ENCODE data around the gene RASA3.

RASA3 gene

DNA sequence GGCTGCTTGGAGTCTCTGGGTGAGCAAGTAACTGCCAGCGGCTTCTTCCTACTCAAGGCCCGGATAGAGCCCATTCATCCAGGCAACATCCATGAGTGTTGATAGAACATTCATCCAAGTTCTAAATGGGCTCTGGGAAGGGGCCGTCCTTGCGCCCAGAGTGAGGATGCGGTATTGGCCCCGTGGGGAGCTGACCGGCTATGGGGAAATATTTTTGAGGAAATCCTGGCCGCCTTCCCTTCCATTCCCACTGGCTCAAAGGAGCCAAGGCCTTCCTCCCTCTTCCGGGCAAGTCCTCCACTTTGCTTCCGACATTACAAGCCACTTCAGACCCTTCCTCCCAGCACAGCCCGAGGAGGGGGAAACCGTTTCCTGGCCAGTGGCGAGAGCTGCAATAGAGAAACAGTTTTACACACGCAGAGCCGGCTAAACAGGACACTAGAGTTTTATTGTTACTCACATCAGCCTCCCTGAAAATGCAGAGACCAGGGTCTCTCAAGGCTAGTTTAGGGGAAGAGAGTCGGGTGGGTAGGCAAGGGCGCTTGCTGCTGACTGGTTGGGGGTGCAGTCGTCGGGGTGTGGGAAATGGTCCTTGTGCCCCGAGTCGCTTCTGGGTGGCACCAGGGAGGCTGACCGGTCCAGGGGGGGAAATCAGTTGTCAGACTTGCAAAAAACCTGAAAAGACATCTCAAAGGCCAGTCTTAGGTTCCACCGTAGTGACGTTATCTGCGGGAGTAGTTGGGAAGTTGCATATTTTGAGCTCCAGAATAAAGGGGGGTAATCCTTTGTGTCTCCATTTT lies 196.1 kb downstream of the RASA3 start:
- TF ChIP-seq CTCF (IDR thresholded peaks at IDR 0.05) = no peak
- Histone ChIP-seq H3K27ac (no peak overlapping the region), H3K9me3 (no peaks in the 10 kb centered on the region), H3K27me3 (peaks cover 32% of the 10 kb centered on the region), H3K4me1 (ENCODE audit: control insufficient read depth in 1 of 2, insufficient read depth in 1 of 2, low read depth in 1 of 2, low read length in 1 of 2) (no peaks in the 10 kb centered on the region), H3K4me3 (ENCODE audit: low read depth in 1 of 2, low read length in 1 of 2) (no peak overlapping the region), H3K36me3 (no peaks in the 10 kb centered on the region)

GRCh38 chr13:113935001-113935844 lies 197.2 kb downstream of the RASA3 start:
- Histone ChIP-seq H3K4me1 (ENCODE audit: control insufficient read depth in 1 of 2, insufficient read depth in 1 of 2, low read depth in 1 of 2, low read length in 1 of 2) (no peaks in the 10 kb centered on the region), H3K4me3 (ENCODE audit: low read depth in 1 of 2, low read length in 1 of 2) (no peak overlapping the region), H3K27me3 (peaks cover 39% of the 10 kb centered on the region), H3K36me3 (no peaks in the 10 kb centered on the region), H3K27ac (no peak overlapping the region), H3K9me3 (no peaks in the 10 kb centered on the region)
- no peak for TF ChIP-seq CTCF (IDR thresholded peaks at IDR 0.05)

GRCh38 chr13:113934576-113934975 lies 197.8 kb downstream of the RASA3 start:
- H3K9me3 ChIP-seq = no peaks in the 10 kb centered on the region
- no peak for TF ChIP-seq CTCF (IDR thresholded peaks at IDR 0.05)
- H3K27me3 ChIP-seq = peaks cover 39% of the 10 kb centered on the region
- no peak overlapping the region for H3K4me3 ChIP-seq (ENCODE audit: low read depth in 1 of 2, low read length in 1 of 2)
- no peak overlapping the region for H3K27ac ChIP-seq
- H3K4me1 ChIP-seq (ENCODE audit: control insufficient read depth in 1 of 2, insufficient read depth in 1 of 2, low read depth in 1 of 2, low read length in 1 of 2) = no peaks in the 10 kb centered on the region
- H3K36me3 ChIP-seq = no peaks in the 10 kb centered on the region

DNA sequence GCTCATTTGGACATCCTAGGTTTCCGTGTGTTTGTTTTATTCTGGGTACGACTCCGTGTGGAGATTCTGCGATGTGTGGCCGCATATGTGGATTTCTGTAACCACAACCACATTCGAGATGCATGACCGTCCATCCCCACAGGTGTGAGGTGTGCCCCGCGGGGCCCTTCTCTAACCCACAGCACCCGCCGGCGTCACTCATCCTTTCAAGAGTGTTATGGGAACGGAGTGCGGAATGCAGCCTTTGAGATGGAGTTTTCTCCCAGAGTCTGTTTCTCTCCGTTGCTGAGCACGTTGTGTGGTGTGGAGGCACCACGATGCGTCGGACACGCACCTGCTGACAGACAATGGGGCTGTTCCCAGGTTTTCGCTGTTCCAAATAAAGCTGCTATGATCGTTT lies 198.5 kb downstream of the RASA3 start:
- Histone ChIP-seq H3K4me1 (ENCODE audit: control insufficient read depth in 1 of 2, insufficient read depth in 1 of 2, low read depth in 1 of 2, low read length in 1 of 2) (no peaks in the 10 kb centered on the region), H3K27me3 (peaks cover 39% of the 10 kb centered on the region), H3K4me3 (ENCODE audit: low read depth in 1 of 2, low read length in 1 of 2) (no peak overlapping the region), H3K36me3 (no peaks in the 10 kb centered on the region), H3K27ac (no peak overlapping the region), H3K9me3 (no peaks in the 10 kb centered on the region)
- TF ChIP-seq CTCF (IDR thresholded peaks at IDR 0.05) = no peak

DNA sequence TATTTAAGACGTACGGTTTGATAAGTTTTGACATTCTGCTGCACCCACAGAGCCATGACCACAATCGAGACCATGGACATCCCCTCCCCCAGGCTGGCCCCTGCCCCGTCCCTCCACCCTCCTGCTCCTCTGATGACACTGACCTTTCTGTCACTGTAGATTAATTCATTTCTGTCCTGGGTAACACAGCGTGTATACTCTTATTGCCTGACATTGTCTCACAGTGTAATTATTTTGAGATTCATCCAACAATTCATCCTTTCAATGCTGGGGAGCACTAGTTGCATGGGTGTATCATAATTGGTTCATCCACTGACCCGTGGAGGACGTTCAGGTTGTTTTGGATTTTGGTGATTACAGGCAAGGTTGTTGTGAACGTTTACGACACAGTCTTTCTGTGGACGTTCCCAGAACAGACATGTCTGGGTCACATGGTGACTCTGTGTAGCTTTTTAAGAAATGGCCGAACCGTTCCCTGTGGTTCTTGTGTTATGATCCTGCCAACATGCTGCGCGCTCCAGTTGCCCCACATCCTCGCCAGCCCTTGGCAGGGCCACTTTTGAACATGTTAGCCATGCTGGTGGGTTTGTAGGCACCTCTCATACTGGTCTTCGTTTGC lies 200.5 kb downstream of the RASA3 start:
- H3K4me1 ChIP-seq (ENCODE audit: control insufficient read depth in 1 of 2, insufficient read depth in 1 of 2, low read depth in 1 of 2, low read length in 1 of 2) = no peaks in the 10 kb centered on the region
- TF ChIP-seq CTCF (IDR thresholded peaks at IDR 0.05) = no peak
- peaks cover 51% of the 10 kb centered on the region for H3K27me3 ChIP-seq
- no peak overlapping the region for H3K4me3 ChIP-seq (ENCODE audit: low read depth in 1 of 2, low read length in 1 of 2)
- no peaks in the 10 kb centered on the region for H3K9me3 ChIP-seq
- no peaks in the 10 kb centered on the region for H3K36me3 ChIP-seq
- no peak overlapping the region for H3K27ac ChIP-seq
